ENCODE data around the gene BRAT1.

DNA sequence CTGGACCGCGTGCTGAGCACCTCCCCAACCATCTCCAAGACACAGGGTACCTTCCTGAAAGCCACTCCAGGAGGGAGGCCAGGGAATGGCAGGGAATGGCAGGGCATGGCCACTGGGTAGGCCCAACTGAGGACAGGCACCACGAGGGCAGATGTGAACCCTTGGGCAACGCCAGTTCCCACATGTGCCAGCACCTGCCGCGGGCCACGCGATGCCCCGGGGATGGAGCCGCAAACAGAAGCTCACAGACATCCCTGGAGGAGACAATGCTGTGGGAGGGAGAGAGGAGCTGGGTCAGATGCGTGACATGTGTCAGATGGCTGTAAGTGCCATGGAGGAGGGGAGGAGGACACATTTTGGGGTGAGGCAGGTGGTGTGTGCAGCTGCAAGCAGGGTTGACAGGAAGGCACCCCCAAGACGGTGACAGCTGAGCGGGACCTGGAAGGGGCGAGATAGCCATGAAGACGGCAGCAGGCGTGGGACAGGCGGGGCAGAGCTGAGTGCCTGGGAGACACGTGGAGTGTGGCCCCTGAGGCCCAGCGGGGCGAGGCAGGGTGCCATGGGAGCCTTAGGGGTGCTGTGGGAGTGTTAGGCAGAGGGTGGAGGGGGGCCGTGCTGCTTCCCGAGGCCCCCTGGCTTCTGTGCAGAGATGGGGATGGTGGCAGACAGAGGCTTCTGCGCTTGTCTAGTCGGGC lies 31.1 kb upstream of the BRAT1 start:
- TF ChIP-seq, protein P1, sequence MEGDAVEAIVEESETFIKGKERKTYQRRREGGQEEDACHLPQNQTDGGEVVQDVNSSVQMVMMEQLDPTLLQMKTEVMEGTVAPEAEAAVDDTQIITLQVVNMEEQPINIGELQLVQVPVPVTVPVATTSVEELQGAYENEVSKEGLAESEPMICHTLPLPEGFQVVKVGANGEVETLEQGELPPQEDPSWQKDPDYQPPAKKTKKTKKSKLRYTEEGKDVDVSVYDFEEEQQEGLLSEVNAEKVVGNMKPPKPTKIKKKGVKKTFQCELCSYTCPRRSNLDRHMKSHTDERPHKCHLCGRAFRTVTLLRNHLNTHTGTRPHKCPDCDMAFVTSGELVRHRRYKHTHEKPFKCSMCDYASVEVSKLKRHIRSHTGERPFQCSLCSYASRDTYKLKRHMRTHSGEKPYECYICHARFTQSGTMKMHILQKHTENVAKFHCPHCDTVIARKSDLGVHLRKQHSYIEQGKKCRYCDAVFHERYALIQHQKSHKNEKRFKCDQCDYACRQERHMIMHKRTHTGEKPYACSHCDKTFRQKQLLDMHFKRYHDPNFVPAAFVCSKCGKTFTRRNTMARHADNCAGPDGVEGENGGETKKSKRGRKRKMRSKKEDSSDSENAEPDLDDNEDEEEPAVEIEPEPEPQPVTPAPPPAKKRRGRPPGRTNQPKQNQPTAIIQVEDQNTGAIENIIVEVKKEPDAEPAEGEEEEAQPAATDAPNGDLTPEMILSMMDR (IDR thresholded peaks at IDR 0.05): no peak
- TF ChIP-seq POLR2A (IDR thresholded peaks at IDR 0.05): no peak

Measured in vagina (tissue), 2 donors.